ENCODE measurements around the gene PRUNE2.
"Not testable (repeated sequence)": the region's sequence is repeated elsewhere in the genome, so short reads cannot be mapped to it uniquely, and the experiment has no call there.

Gene PRUNE2

GRCh38 chr9:76785501-76785900, 120.4 kb downstream of the PRUNE2 start:
- no peak for DNase-seq

- no peak for DNase-seq
These were observed 121.0 kb downstream of the PRUNE2 start for GRCh38 chr9:76784881-76785280.

GRCh38 chr9:76772686-76773445, 133.0 kb downstream of the PRUNE2 start:
- DNase-seq: no peak

- DNase-seq: no peak
These were observed 139.8 kb downstream of the PRUNE2 start for GRCh38 chr9:76766126-76766525.

DNA sequence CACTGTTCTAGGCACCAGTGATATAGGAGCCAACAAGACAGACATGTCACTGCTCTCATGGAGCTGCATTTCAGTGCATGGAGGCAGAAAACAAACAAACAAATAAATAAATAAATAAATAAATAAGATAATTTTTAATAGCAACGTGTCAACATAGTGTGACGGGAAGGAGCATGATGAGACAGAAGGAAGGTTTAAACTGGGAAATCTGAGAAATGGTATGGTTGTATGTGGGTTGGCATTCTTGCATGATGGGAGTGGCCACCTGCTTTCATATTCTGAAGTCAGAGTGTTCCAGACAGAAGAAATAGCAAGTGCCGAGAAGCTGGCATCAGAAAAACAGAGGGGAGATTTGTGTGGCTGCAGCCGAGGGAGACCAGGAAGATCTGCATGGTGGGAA, 141.8 kb downstream of the PRUNE2 start, which contains the start of gene PCA3:
Gene PCA3, plus strand, starts transcription at position 301 of the 400 bp plus-strand sequence.
- no peak for DNase-seq

DNA sequence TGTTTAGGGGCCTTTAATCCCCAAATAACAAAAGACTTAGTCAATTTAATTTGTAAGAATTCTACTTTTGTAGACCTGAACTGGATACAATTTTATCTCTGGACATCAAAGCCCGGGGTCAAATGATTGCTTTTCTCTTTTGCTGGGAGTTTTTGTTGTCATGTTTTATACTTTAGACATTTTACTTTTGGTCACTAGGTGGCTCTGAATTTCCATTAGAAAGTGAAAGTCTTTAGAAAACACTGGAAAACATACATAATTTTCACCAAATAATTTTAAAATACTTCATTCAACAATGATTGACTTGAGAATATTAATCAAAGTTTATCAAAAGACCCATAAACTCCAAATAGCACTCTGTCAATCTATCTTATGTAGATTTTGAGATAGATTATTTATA, 144.5 kb downstream of the PRUNE2 start:
- no peak for DNase-seq

- DNase-seq: no peak
These were observed 146.2 kb downstream of the PRUNE2 start for GRCh38 chr9:76759732-76760131.

DNA sequence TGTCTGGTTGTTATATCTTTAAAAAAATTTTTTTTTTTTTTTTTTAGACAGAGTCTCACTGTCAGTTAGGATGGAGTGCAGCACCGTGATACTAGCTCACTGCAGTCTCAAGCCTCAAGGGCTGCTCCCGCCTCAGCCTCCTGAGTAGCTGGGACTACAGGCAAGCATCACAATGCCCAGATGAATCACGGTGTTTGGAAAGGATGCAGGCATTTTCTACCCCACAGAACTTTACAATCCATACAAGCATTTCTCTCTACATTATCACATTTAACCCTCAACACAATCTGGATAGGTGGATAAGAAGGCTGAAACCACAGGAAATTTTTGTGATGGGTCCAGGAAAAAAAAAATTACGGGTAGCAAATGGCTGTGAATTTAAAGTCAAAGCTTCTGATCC, 147.4 kb downstream of the PRUNE2 start:
- DNase-seq: no peak

GRCh38 chr9:76756941-76757673, 148.8 kb downstream of the PRUNE2 start:
- no peak for DNase-seq

DNA sequence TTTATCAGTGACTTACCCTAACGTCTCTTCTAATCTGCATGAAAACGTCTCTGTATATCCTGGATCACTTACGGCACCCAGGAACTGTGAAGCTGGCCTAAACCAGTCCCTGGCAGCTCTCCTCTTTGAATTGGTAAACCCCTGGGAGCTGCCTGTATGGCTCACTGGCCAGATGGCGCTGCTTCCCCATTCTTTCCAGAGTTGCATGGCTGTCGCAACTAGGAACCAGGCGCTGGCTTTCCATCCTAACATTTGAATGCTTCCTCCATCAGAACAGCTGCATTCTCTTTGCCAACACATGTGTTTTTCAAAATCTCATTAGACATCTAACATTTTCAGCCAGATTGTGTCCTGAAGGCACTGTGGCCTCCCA, 149.7 kb downstream of the PRUNE2 start:
- no peak for DNase-seq

- no peak for DNase-seq
These were observed 154.9 kb downstream of the PRUNE2 start for GRCh38 chr9:76751001-76751400.

- DNase-seq: no peak
These were observed 161.6 kb downstream of the PRUNE2 start for GRCh38 chr9:76744336-76744735.

GRCh38 chr9:76743931-76744330, 162.0 kb downstream of the PRUNE2 start:
- no peak for DNase-seq

- DNase-seq: not testable (repeated sequence)
These were observed 163.0 kb downstream of the PRUNE2 start for GRCh38 chr9:76742890-76743289.

DNA sequence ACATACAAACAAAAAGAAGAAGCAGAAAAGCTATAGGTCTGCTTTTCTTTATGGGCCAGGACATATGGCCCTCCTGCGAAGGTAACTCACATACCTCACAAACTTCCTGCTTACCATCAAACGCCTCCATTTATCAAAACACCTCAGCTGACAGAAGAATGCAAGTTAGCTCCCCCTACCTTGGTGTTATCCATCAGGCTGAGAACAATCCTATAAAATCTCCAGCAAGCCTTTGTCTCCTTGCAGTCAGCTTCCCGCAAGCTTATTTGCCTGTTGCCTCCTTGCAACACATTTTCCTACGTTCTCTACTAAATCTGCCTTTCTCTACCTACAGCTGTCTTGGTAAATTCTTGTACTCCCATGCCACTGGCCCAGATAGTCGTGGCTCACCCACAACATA, 164.4 kb downstream of the PRUNE2 start:
- DNase-seq: no peak

GRCh38 chr9:76738402-76738801, 167.5 kb downstream of the PRUNE2 start:
- DNase-seq: no peak

DNA sequence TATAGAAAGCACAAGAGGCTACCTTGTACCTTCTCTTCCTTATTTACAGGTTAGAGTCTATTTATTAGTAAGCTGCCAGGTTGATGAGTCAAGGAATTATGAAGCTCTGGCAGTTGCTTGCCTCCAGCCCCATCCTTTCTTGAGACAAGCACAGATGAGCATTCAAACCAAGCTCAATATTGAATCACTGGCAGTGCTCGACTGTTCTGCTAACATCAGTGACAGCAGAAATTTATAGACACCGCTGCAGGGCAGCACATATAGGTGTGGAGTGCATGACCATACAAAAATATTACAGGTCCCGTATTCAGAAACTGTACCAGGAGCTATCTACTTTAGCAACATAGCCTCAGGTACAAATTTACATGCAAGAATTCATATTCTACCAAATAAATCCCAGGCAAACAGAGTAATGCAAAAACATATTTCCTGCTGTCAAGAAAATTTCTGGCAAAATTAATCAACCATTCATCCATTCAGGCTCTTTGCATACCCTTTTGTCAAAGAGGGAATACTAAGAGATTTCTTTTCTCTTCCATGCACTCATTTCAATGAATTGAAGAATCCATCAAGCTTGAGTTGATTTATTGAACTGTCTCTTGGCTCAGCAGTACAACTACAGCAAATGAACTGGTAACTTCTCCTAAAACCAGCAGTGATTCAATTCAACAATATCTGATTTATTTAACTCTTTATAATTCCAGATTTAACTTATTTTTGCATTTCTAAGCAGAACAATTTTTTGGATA, 168.6 kb downstream of the PRUNE2 start:
- no peak for DNase-seq

- no peak for DNase-seq
These were observed 171.2 kb downstream of the PRUNE2 start for GRCh38 chr9:76734716-76735115.

- no peak for DNase-seq
These were observed 172.8 kb downstream of the PRUNE2 start for GRCh38 chr9:76733096-76733495.

GRCh38 chr9:76732341-76732958, 173.5 kb downstream of the PRUNE2 start:
- DNase-seq: no peak

DNA sequence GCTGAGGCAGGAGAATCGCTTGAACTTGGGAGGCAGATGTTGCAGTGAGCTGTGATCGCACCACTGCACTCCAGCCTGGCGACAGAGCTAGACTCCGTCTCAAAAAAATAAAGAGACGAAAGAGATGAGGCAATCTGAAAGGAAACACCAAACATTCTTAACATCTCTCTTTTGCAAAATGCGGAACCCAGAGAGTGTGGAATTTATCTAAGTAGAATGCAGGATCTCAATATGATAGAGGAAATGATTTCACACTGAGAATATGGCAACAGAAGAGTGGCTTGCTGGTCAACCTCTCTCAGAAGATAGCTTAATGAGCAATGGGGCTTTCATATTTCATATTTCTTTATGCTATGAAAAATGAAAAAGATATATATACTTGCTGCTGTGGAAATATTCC, 175.1 kb downstream of the PRUNE2 start:
- no peak for DNase-seq

- DNase-seq: no peak
These were observed 175.8 kb downstream of the PRUNE2 start for GRCh38 chr9:76729980-76730737.
